Muscle layer of duodenum (tissue), 2 donors: ENCODE data around the gene FIS1.
A peak's percentile ranks its signal among the peaks of the same experiment; 100 is the strongest.

Source experiments
- H3K27ac ChIP-seq: one replicate; pipeline ENCODE4 v1.7.0; 2013; ENCODE audit warnings: mild to moderate bottlenecking, low read length
- H3K27me3 ChIP-seq: one replicate; pipeline ENCODE4 v1.7.0; 2013; ENCODE audit warnings: low read depth, mild to moderate bottlenecking, control low read depth, low read length
- H3K36me3 ChIP-seq, 2 donors: one replicate each; pipeline ENCODE4 v1.7.0; 2013; ENCODE audit warnings: low read length in 2 of 2, control low read depth in 1 of 2, mild to moderate bottlenecking in 1 of 2; ENCODE audit not compliant: insufficient read depth in 2 of 2, control insufficient read depth in 1 of 2
- H3K4me1 ChIP-seq, 2 donors: one replicate each; pipeline ENCODE4 v1.7.0; 2013; ENCODE audit warnings: low read length in 2 of 2, mild to moderate bottlenecking in 2 of 2, control low read depth in 1 of 2, moderate library complexity in 1 of 2; ENCODE audit not compliant: insufficient read depth in 2 of 2, control insufficient read depth in 1 of 2
- H3K4me3 ChIP-seq, 2 donors: one replicate each; pipeline ENCODE4 v1.7.0; 2013; ENCODE audit warnings: low read length in 2 of 2, low read depth in 1 of 2, mild to moderate bottlenecking in 1 of 2
- H3K9me3 ChIP-seq, 2 donors: one replicate each; pipeline ENCODE4 v1.7.0; 2013; ENCODE audit warnings: low read length in 2 of 2, control low read depth in 1 of 2, mild to moderate bottlenecking in 1 of 2; ENCODE audit not compliant: control insufficient read depth in 1 of 2
- donor health status: healthy.

The FIS1 gene

DNA sequence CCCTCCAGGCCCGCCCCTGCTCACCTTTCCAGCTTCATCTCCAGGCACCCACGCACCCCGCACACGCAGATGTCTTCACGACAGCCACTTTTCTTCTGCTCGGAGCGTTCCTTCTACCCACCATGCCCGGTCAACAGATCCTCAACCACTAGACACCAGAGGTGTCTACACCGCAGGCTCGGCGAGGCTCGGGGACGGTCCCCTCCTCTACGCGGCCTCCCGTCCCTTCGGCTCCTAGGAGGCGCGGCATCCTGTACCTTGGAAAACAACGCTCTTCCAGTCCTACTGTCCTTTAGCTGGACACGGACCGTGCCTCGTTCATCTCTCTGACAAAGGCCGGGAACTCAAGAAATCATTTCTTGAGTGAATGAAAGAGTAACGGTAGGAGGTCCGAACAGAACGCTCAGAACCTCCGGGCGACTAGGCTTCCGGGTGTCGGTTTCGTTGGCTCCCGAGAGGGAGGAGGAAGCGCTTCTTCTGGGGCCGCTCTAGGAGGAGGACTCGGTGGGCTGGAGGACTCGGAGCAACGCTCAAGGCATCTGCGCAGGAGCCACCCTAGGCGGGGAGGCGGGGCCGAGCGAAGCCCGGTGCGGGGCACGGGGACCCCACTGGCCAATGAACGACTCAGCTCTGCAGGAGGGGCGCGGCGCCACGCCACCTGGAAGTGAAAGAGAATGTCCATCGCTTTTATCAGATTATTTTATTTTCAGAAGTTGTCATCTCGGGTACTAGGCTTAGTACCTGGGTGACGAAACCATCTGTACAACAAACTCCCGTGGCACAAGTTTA lies 7.2 kb upstream of the FIS1 start:
- Histone ChIP-seq H3K9me3 (no peaks in the 10 kb centered on the region), H3K27ac (peak overlapping the region; percentile 91), H3K36me3 (peaks cover 0 to 10% of the 10 kb centered on the region in 2 donors), H3K4me3 (peak overlapping the region; percentile 92 to 99), H3K4me1 (peaks cover 0 to 15% of the 10 kb centered on the region in 2 donors), H3K27me3 (no peaks in the 10 kb centered on the region)

GRCh38 chr7:101250324-101250723 lies 5.4 kb upstream of the FIS1 start:
- H3K4me1 ChIP-seq, result peaks cover 0 to 23% of the 10 kb centered on the region in 2 donors
- H3K4me3 ChIP-seq, result no peak overlapping the region
- peaks cover 0 to 10% of the 10 kb centered on the region in 2 donors for H3K36me3 ChIP-seq
- H3K27me3 ChIP-seq, result no peaks in the 10 kb centered on the region
- no peaks in the 10 kb centered on the region for H3K9me3 ChIP-seq
- H3K27ac ChIP-seq, result no peak overlapping the region

- no peak overlapping the region for H3K27ac ChIP-seq
- no peaks in the 10 kb centered on the region for H3K27me3 ChIP-seq
- no peak overlapping the region for H3K4me3 ChIP-seq
- H3K36me3 ChIP-seq, result peaks cover 0 to 10% of the 10 kb centered on the region in 2 donors
- peaks cover 5 to 35% of the 10 kb centered on the region in 2 donors for H3K4me1 ChIP-seq
- H3K9me3 ChIP-seq, result no peaks in the 10 kb centered on the region
Observed at GRCh38 chr7:101248276-101248675, 3.4 kb upstream of the FIS1 start.

- Histone ChIP-seq H3K36me3 (peaks cover 7 to 19% of the 10 kb centered on the region in 2 donors), H3K9me3 (no peaks in the 10 kb centered on the region), H3K27ac (peak overlapping the region; percentile 97), H3K4me1 (peaks cover 8 to 23% of the 10 kb centered on the region in 2 donors), H3K4me3 (peak overlapping the region; percentile 97 to 98), H3K27me3 (no peaks in the 10 kb centered on the region)
Observed at GRCh38 chr7:101245147-101245668, 327 bp upstream of the FIS1 start.

DNA sequence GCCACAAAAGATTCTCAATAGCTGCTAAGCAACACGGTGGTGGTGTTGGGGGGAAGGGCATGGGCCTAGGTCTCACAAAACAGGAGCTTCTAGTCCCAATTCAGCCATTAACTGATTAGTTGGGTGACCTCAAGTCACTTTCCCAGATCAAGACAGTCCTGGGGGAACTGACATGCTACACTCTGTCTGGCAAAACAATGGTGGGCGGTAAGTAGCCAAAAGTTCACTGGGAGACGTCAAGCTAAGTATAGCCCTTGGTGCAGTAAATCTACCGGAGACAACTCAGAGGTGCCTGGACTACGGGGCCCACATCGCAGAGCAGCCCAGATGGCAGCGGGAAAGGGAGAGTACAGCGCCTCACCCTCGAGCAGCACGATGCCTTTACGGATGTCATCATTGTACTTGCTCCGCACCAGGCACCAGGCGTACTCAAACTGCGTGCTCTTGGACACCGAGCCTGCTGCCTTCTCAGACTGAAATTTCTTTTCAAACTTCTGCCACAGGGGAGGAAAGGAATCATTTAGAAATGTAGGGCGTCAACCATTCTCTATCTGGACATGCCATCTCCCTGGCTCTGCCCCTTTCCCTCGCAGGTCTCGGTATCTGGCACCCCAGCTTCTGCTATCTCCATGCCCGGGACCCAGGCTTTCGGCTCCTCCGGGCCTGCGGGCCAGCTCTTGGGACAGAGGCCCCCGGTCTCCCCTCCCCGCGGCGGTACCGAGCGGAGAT lies 1.1 kb downstream of the FIS1 start:
- Histone ChIP-seq H3K4me3 (peak overlapping the region; percentile 97 to 98), H3K27me3 (no peaks in the 10 kb centered on the region), H3K9me3 (no peaks in the 10 kb centered on the region), H3K4me1 (peaks cover 8 to 23% of the 10 kb centered on the region in 2 donors), H3K36me3 (peaks cover 7 to 23% of the 10 kb centered on the region in 2 donors), H3K27ac (peak overlapping the region; percentile 97)

GRCh38 chr7:101241443-101242349 lies 3.2 kb downstream of the FIS1 start:
- Histone ChIP-seq H3K36me3 (peaks cover 7 to 27% of the 10 kb centered on the region in 2 donors), H3K27ac (no peak overlapping the region), H3K9me3 (no peaks in the 10 kb centered on the region), H3K27me3 (no peaks in the 10 kb centered on the region), H3K4me3 (no peak overlapping the region), H3K4me1 (peaks cover 8 to 31% of the 10 kb centered on the region in 2 donors)

- Histone ChIP-seq H3K4me3 (no peak overlapping the region), H3K27me3 (no peaks in the 10 kb centered on the region), H3K36me3 (peaks cover 7 to 27% of the 10 kb centered on the region in 2 donors), H3K4me1 (peaks cover 8 to 30% of the 10 kb centered on the region in 2 donors), H3K9me3 (no peaks in the 10 kb centered on the region), H3K27ac (peak overlapping the region; percentile 84)
Observed at GRCh38 chr7:101241015-101241363, 3.9 kb downstream of the FIS1 start.

DNA sequence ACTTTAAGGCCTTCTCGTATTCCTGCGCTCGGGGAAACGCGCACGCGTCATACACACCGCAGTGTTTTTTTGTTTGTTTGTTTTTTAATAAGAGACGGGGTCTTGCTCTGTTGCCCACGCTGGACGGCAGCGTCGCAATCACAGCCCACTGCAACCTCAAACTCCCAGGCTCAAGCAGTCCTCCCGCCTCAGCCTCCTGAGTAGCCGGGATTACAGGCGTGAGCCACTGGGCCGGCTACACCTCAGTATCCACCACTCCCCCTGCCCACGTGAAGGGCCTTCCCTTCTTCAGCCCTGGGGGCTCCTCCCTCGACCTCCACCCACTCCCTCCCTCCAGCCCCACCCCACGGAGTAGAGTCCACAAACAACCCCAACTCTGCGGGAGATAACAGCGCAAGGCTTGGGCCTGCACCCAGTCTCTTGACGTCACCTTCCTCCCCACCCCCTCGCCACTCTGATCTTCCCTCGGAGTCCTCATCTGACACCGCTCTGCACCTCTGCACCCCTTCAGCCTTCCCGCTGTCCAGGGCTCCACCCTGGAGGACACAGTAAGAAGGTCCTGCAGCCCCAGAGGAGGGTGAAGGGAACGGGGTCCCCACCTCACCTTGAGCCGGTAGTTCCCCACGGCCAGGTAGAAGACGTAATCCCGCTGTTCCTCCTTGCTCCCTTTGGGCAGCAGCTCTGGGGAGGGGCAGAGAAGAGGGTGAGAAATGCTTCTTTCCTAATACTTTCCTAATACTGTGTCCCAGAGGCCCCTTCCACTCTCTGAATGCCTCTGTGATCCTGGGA lies 4.5 kb downstream of the FIS1 start:
- peak overlapping the region in 1 of 2 donors; percentile 26 for H3K4me3 ChIP-seq
- H3K27me3 ChIP-seq, result no peaks in the 10 kb centered on the region
- peak overlapping the region; percentile 84 for H3K27ac ChIP-seq
- peaks cover 7 to 31% of the 10 kb centered on the region in 2 donors for H3K36me3 ChIP-seq
- H3K9me3 ChIP-seq, result no peaks in the 10 kb centered on the region
- H3K4me1 ChIP-seq, result peaks cover 8 to 24% of the 10 kb centered on the region in 2 donors

- Histone ChIP-seq H3K27me3 (no peaks in the 10 kb centered on the region), H3K4me3 (peak overlapping the region in 1 of 2 donors; percentile 26), H3K36me3 (peaks cover 7 to 31% of the 10 kb centered on the region in 2 donors), H3K9me3 (no peaks in the 10 kb centered on the region), H3K27ac (peak overlapping the region; percentile 78), H3K4me1 (peaks cover 8 to 20% of the 10 kb centered on the region in 2 donors)
Observed at GRCh38 chr7:101239951-101240220, 5.0 kb downstream of the FIS1 start.

GRCh38 chr7:101239191-101239950 lies 5.5 kb downstream of the FIS1 start:
- H3K9me3 ChIP-seq, result no peaks in the 10 kb centered on the region
- H3K27ac ChIP-seq, result peak overlapping the region; percentile 78
- H3K27me3 ChIP-seq, result no peaks in the 10 kb centered on the region
- peaks cover 7 to 31% of the 10 kb centered on the region in 2 donors for H3K36me3 ChIP-seq
- peaks cover 8 to 20% of the 10 kb centered on the region in 2 donors for H3K4me1 ChIP-seq
- H3K4me3 ChIP-seq, result peak overlapping the region in 1 of 2 donors; percentile 64
